HG02870 (cell line): ENCODE measurements around the gene NUP85.
"Not testable (repeated sequence)": the region's sequence is repeated elsewhere in the genome, so short reads cannot be mapped to it uniquely, and the experiment has no call there.

Experiments used
- ATAC-seq: cut with Tn5 transposase; IDR thresholded peaks from one replicate; pipeline ENCODE4 v1.9.1; 2021; ENCODE audit warnings: mild to moderate bottlenecking, moderate library complexity; ENCODE audit not compliant: unreplicated experiment

Gene NUP85, protein sequence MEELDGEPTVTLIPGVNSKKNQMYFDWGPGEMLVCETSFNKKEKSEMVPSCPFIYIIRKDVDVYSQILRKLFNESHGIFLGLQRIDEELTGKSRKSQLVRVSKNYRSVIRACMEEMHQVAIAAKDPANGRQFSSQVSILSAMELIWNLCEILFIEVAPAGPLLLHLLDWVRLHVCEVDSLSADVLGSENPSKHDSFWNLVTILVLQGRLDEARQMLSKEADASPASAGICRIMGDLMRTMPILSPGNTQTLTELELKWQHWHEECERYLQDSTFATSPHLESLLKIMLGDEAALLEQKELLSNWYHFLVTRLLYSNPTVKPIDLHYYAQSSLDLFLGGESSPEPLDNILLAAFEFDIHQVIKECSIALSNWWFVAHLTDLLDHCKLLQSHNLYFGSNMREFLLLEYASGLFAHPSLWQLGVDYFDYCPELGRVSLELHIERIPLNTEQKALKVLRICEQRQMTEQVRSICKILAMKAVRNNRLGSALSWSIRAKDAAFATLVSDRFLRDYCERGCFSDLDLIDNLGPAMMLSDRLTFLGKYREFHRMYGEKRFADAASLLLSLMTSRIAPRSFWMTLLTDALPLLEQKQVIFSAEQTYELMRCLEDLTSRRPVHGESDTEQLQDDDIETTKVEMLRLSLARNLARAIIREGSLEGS

DNA sequence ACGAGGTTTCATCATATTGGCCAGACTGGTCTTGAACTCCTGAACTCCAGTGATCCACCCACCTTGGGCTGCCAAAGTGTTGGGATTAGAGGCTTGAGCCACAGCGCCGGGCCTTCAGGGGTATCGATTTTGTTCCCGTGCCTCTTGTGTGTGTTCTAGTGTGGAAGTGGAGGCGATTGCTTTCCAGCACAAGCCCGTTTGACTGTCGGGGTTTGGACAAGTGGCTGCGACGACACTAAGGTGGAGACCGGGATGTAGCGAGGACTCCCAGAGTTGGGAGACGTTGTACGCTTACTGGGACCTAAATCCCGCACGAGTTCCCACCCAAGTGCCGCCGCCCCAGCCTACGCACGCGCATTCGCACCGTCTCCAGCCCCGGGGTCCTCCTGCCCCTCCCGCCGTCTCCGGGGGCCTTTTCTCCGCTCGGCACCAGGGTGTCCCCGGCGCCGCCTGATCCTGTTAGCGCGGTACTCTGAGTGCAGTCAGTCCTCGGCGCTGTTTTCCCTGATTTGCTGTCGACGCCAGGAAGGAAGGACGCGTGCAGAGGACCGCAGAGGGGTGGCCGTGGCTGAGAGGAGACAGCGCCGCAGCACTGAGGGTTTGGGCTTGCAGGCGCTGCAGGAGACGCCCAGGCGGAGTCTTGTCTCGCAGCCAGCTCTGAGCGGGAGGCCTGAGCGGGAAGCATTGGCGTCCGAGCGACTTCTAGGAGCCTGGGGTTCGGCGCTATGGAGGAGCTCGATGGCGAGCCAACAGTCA lies at the start of gene NUP85:
NUP85 (plus strand) TSS at position 643 of the 756 bp plus-strand sequence; CDS start at position 726, 83 bp downstream.
- ATAC-seq, result peak; percentile 70

DNA sequence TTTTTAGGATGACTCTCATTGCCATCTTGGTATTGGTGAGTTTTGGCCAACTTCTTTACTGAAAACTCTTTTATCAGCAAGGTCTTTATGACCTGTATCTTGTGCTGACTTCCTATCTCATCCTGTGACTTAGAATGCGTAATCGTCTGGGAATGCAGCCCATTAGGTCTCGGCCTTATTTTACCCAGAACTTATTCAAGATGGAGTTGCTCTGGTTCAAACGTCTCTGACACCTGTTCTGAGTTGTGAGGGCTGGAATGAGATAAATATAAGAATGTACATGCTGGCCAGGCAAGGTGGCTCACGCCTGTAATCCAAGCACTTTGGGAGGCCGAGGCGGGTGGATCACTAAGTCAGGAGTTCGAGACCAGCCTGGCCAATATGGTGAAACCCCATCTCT lies 47.0 kb upstream of the NUP85 start:
- ATAC-seq, result not testable (repeated sequence)

DNA sequence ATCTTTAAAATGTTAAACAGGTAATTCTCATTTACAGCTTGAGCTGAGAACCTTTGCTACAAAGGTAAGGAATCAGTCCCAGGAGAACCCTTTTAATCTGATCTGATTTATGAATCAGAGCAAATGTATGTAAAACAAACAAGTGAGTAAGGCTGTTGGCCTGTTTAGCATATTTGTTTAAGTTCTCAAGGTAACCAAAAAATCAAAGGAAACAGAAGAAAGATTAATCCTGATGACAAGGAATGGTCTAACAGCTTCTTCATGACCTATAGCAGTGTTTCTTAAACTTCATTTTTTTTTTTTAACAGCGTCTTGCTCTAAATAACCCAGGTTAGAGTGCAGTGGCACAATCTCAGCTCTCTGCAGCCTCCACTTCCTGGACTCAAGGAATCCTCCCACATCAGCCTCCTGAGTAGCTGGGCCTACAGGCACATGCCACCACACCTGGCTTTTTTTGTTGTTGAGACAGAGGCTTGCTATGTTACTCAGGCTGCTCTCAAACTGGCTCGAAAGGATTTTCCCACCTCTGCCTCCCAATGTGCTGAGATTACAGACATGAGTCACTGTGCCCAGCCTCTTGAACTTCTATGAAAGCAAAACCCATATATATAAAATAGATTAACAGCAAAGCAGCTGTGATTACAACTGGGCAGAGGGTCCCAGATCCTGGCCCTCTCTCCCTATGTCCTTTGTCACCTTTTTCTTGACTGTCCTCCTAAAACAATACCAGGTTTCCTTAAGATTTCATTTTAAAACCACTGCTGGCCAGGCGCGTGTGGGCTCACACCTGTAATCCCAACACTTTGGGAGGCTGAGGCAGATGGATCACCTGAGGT lies 46.1 kb upstream of the NUP85 start:
- ATAC-seq, result no peak

DNA sequence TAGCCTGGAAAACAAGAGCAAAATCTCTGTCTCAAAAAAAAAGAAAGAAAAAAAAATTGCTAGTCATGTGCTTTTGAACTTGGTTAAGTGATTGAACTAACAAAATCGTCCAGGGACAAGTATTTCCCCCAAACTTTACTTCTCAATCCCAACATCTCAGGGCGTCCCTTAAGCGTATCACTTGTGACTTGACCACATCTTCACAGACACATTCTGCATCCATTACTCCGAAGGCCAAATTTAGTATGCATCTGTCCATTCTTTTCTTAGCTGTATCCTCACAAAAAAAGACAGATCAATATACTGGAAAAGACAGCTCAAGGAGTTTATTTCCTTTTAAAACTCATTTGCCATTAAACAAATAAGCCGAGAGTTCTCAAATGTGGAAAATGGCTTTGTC lies 45.3 kb upstream of the NUP85 start:
- ATAC-seq, result no peak

DNA sequence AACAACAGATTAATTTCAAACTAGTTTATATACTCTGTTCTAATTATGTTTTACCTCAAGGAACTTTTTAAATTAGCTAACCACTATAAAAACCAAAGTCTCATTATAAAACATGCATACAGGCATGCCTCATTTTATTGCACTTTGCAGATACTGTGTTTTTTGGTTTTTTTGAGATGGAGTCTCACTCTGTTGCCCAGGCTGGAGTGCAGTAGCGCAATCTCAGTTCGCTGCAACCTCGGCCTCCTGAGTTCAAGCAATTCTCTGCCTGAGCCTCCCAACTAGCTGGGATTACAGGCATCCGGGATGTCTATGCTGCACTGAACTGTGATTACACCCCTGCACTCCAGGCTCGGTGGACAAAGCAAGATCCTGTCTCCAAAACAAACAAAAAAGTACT lies 42.4 kb upstream of the NUP85 start:
- no peak for ATAC-seq

DNA sequence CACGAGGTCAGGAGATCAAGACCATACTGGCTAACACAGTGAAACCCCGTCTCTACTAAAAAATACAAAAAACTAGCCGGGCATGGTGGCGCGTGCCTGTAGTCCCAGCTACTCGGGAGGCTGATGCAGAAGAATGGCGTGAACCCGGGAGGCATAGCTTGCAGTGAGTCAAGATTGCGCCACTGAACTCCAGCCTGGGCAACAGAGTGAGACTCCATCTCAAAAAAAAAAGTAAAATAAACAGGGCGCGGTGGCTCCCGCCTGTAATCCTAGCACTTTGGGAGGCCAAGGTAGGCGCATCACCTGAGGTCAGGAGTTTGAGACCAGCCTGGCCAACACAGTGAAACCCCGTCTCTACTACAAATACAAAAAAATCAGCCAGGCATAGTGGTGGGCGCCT lies 40.9 kb upstream of the NUP85 start:
- ATAC-seq, result not testable (repeated sequence)

DNA sequence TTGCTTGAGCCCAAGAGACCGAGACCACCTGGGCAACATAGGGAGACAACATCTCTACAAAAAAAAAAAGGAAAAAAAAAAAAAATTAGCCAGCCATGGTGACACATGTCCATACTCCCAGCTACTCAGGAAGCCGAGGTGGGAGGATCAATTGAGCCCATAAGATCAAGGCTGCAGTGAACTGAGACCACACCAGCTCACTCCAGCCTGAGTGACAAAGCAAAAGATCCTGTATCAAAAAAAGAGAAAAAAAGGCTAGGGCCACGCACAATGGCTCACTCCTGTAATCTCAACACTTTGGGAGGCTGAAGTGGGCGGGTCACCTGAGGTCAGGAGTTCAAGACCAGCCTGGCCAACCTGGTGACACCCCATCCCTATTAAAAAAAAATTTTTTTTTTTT lies 36.5 kb upstream of the NUP85 start:
- no peak for ATAC-seq

DNA sequence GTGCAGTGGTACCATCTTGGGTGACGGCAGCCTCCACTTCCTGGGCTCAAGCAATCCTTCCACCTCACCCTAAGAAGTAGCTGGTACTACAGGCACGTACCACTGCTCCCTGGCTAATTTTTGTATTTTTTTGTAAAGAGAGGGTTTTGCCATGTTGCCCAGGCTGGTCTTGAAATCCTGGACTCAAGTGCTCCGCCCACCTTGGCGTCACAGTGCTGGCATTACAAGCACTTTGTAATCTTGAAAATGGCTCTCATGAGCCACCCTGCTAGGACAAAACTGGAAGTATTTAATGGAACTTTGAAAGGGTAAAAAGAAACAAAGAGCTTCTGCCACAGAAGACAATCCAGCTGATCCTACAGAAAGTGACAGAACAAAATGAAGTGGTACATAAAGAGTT lies 32.0 kb upstream of the NUP85 start:
- ATAC-seq, result no peak

DNA sequence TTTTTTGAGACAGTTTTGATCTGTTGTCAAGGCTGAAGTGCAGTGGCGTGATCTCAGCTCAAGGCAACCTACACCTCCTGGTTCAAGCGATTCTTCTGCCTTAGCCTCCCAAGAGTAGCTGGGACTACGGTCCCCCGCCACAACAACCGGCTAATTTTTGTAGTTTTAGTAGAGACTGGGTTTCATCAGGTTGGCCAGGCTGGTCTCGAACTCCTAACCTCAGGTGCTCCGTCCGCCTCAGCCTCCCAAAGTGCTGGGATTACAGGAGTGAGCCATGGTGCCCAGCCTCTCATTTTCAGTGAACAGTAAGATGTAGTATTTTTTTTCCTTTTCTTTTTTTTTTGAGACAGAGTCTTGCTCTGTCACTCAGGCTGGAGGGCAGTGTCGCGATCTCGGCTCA lies 30.5 kb upstream of the NUP85 start:
- no peak for ATAC-seq

DNA sequence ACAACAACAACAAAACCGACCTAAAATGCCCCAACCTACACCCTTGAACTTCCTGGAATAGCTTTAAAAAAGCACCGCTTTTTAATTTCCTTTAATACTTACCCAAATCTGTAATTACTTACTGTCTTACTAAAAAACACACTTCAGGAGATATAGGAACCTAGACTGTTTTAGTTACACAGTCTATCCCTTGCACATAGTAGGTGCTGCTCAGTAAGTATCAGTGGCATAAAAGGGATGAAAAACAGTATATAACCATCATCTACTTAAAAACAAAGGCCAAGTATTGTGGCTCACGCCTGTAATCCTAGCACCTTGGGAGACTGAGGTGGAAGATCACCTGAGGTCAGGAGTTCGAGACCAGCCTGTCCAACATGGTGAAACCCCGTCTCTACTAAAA lies 28.9 kb upstream of the NUP85 start:
- ATAC-seq, result no peak

DNA sequence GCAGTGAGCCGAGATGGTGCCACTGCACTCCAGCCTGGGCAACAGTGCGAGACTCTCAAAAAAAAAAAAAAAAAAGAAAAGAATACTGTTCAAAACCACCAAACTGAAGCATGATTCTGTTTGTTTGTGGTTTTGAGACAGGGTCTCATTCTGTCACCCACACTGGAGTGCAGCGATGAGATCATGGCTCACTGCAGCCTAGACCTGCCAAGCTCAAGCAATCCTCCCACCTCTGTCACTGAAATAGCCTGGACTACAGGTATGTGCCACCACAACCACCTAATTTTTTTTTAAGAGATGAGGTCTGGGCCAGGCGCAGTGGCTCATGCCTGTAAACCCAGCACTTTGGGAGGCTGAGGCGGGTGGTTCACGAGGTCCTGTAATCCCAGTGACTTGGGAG lies 27.0 kb upstream of the NUP85 start:
- no peak for ATAC-seq

DNA sequence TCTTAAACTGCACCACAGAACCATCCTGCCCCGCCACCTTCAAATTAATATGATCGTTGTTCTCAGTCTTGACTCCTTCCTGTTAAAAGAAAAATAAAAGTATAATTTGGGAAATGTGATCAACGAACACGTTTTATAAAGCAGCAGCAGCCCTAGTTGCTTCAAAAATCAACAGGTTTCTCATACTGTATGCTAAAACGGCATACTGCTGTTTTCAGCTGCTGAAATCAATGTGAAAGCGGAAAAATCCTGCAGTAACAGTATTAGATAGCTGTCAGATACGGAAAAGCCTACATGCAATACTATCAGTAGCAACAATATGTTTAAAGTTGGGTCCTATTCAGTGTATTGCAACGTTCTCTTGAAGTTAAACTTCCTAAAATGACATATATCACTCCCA lies 24.4 kb upstream of the NUP85 start:
- no peak for ATAC-seq

DNA sequence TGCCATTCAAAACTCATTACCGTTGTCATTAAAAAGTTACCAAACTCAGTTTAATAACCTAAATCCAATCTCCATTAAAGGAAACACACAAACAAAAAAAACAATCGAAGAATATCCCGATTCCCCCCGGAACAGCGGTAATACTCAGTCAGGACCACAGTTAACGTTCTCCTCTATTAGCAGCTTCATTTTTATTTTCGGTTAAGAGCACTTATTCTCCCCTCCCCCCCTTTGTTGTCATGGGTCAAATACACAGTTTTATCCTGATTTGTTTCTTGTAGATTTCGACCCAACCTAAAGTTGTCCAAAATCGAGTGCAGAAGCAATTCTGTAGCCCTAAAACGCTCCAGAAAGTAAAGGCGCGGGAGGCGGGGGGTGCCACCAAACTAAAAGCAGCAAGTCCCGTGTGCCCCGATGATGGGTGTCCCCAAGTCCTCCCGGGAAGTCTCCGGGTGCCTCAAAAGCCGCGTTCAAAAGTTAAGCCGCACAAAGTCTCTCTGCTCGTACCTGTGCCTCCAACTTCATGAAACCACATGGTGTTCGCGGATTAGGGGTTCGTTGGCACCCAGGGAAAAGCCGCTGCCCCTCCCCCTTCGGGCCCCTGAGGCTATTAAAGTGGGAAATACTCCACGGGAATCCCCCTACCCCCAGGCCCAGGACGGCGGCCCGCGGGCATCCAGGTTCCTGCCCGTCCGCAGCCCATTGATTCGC lies 23.7 kb upstream of the NUP85 start:
- no peak for ATAC-seq

DNA sequence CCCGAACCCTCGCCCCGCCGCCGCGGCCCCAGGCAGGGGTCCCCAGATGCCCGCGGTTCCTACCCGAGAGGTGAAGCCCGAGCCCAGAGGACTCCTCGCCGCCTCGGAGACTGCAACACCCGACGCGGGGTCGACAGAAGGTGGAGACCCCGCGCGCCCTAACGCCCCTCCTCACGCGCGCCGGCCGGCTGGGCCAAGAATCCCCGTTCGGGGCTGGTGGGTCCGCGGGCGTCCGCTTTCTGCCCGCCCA lies 23.2 kb upstream of the NUP85 start:
- ATAC-seq, result no peak

DNA sequence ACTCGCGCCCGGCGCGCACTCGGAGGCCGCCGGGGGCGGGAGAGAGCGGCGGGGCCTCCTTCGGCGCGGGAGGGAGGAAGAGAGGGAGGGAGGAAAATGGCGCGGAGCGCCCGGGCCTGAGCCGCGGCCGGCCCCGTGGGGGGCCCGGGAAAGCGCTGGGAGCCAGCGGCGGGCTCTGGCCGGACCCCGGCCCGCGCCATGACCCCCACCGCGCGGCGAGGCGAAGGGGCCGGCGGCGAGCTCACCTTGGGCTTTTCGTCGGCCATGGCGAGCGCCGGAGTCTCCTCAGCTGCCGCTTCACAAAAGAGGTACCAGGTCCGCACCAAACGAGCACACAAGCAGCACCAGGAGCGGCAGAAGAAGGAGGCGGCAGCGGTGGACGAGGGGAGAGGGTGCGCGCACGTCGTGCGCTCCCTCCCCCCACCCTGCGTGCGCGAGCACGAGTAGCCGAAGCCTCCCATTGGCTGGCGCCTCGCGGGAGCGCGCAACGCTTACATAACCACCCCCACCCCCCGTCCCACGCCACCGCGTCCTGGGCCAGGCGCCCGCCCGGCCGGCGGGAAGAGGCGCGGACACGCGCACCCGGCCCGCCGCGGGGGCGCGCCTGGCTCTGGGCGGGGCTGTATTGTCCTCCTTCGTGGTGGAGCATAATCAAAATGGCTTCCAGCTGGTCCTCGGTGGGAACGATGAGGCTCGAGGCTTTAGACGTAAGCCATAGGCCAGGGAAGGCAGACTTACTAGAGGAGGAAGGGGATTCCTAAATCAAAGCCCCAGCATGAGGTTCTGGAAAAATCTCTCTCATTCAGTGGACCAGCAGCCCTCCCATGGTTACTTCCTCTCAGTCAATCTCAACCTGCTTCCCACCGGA lies 22.7 kb upstream of the NUP85 start, which contains the start of gene SUMO2:
SUMO2 (minus strand) TSS at position 391 of the 868 bp plus-strand sequence; CDS start at position 266, 125 bp downstream.
- ATAC-seq, result peak; percentile 66

DNA sequence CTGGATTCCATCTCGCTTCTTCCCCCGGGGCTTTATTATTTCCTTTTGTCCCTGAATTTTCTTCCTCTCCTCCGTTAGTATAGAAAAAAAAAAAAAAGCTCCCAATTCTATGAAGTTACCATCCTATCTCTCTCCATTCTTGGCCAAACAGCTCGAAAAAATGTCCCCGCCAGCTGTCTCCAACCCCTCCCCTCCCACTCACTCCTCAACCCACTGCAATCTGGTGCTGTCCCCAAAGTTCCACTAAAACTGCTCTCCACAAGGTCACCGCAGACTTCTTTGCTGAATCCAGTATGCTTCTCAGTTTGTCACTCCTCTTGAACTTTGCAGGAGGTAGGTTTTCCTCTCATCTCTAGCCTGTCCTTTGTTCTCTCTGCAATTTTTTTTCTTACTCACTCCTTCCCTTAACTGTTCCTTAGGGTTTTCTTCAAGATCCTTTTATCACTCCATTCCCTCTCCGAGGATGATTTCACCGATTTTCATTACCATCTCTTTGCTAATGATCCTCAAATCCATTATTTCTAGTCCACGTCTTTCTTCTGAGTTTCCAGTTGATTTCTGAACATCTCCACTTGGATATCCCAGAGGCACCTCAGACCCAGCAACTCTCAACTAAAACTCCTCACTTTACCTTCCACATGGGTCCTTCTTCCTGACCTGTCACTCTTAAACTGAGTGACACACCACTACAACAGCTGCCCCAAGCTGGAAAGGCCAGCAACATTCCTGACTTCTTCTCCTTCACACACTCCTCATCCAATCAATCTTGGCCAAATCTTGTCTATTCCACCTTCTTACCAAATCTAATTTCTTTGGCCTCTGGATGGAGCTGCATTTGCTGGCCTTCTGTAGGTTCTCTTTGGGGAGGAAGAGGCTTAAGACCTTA lies 21.2 kb upstream of the NUP85 start:
- ATAC-seq, result no peak

DNA sequence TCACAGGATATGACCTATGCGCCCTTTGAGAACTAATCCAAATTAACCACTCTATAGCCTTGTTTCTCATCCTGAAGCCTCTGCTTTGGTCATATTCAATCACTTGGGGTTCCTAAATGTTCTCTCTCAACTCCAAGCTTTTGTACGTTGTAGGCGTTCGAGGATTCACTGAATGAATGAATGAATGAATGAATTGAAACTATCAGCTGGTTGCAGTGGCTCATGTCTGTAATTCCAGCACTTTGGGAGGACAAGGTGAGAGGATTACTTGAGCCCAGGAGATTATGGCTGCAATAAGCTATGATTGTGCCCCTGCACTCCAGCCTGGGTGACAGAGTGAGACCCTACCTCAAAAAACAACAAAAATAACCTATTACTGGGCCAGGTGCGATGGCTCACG lies 16.9 kb upstream of the NUP85 start:
- no peak for ATAC-seq

DNA sequence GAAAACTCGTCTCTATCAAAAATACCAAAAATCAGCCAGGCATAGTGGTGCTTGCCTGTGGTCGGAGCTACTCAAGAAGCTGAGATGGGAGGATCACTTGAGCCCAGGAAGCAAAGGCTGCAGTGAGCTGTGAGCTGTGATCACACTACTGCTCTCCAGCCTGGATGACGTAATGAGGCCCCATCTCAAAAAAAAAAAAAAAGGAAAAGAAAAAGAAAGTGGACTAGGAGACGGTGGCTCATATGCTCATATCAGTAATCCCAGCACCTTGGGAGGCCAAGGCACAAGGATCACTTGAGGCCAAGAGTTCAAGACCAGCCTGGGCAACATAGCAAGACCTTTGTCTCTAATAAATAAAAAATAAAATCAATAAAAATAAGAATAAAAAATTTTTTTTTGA lies 13.9 kb upstream of the NUP85 start:
- no peak for ATAC-seq

DNA sequence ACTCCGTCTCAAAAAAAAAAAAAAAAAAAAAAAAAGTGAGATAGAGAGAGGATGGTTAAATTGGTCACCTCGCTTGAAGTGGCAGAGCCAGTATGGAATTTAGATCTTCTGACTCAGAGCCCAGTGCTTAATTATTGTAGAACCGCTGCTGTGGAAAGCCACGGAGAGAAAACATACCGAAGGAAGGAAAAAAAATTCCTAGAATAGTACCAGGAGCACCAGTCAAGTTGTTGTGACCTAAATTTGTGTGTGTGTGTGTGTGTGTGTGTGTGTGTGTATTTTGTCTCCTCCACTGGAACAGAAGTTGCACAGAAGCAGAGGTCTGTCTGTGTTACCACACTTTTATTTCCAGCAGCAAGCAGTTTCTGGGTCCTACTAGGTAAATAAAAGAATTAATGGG lies 10.6 kb upstream of the NUP85 start:
- no peak for ATAC-seq
